ENCODE measurements around the gene USP51.
"Not testable (repeated sequence)": the region's sequence is repeated elsewhere in the genome, so short reads cannot be mapped to it uniquely, and the experiment has no call there.

Gene USP51

DNA sequence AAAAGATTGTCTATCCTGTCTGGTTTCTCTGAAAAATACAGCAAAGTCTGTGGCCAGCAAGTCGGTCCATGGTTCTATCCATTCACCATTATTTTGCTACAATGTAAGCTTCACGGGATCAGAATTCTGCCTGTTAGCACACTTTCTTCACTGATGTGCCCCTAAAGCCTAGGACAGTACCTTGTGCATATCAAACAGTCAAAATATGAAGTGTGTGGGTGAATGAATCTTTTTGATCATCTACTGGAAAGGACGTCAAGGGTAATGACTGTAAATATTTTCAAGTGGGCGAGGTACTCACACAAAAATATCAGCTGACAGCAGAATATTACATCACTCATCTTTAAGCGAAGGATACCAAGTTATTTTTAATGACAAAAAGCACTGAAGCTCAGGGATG, 24.5 kb downstream of the USP51 start:
- H3K4me2 ChIP-seq (ENCODE audit: insufficient read depth, low read length, poor library complexity, severe bottlenecking); H2BK12ac ChIP-seq (ENCODE audit: low read length); H2BK5ac ChIP-seq (ENCODE audit: low read length); H3K18ac ChIP-seq (ENCODE audit: low read length); H2AK5ac ChIP-seq (ENCODE audit: low read depth, low read length); H3K27me3 ChIP-seq (ENCODE audit: control insufficient read depth in 3 of 3, insufficient read depth in 3 of 3, low read depth in 1 of 3, low read length in 3 of 3); DNase-seq (ENCODE audit: low spot score); H3K4me1 ChIP-seq (ENCODE audit: control insufficient read depth in 2 of 2, insufficient read depth in 1 of 2, low read depth in 1 of 2, low read length in 2 of 2); H3K23ac ChIP-seq (ENCODE audit: low read depth, low read length, poor library complexity); H3K36me3 ChIP-seq (replicated peaks in 1 of 2; ENCODE audit: control insufficient read depth in 2 of 2, insufficient read depth in 2 of 2, low read length in 2 of 2); H2BK15ac ChIP-seq (ENCODE audit: low read length); H2BK120ac ChIP-seq (ENCODE audit: low read depth, low read length); H3K79me1 ChIP-seq (ENCODE audit: low read depth, low read length); H3K14ac ChIP-seq (ENCODE audit: low read length); H3K27ac ChIP-seq (replicated peaks; ENCODE audit: low read length); H3K4me3 ChIP-seq (ENCODE audit: low read length in 2 of 2); H3K9me3 ChIP-seq (replicated peaks in 1 of 2; ENCODE audit: control insufficient read depth in 2 of 2, insufficient read depth in 1 of 2, low read depth in 1 of 2, low read length in 2 of 2); H3K4ac ChIP-seq (ENCODE audit: low read length); H4K8ac ChIP-seq (ENCODE audit: low read depth, low read length); H2AFZ ChIP-seq (ENCODE audit: low read length); H3K9ac ChIP-seq (ENCODE audit: low read depth, low read length, poor library complexity); H4K91ac ChIP-seq (ENCODE audit: low read depth, low read length, poor library complexity): not testable (repeated sequence)
- WGBS, 2 donors (ENCODE audit: extremely low coverage in 2 of 2, insufficient read length in 2 of 2, insufficient replicate concordance in 1 of 2) = no CpG with 5 or more reads among the region's 5 CpGs

DNA sequence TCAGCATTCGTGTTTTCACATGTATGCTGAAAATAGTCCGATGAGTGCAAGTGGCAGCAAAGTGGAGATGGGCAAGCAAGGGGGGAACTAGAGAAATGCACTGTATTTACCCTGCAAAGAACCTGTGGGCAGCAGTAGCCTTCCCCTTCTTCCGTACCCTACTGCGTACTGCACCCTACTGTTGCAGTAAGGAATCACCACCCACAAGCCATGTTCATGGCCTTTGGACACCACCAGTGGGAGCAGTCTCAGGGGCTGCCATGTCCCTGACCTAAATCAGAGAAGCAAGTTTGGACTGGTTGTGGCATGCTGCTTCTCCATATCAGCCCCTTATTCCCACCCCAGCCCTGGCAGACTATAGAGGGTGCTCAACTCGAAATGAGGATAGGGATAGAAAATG, 25.6 kb downstream of the USP51 start:
- H2BK120ac ChIP-seq (ENCODE audit: low read depth, low read length); H3K9me3 ChIP-seq (replicated peaks in 1 of 2; ENCODE audit: control insufficient read depth in 2 of 2, insufficient read depth in 1 of 2, low read depth in 1 of 2, low read length in 2 of 2); H2BK5ac ChIP-seq (ENCODE audit: low read length); H3K14ac ChIP-seq (ENCODE audit: low read length); H3K79me1 ChIP-seq (ENCODE audit: low read depth, low read length); H3K27ac ChIP-seq (replicated peaks; ENCODE audit: low read length); H3K4me3 ChIP-seq (ENCODE audit: low read length in 2 of 2); H3K9ac ChIP-seq (ENCODE audit: low read depth, low read length, poor library complexity); H3K36me3 ChIP-seq (replicated peaks in 1 of 2; ENCODE audit: control insufficient read depth in 2 of 2, insufficient read depth in 2 of 2, low read length in 2 of 2); H3K4ac ChIP-seq (ENCODE audit: low read length); H3K4me2 ChIP-seq (ENCODE audit: insufficient read depth, low read length, poor library complexity, severe bottlenecking); H3K23ac ChIP-seq (ENCODE audit: low read depth, low read length, poor library complexity); H2BK12ac ChIP-seq (ENCODE audit: low read length); H4K91ac ChIP-seq (ENCODE audit: low read depth, low read length, poor library complexity); H2AK5ac ChIP-seq (ENCODE audit: low read depth, low read length); H3K4me1 ChIP-seq (ENCODE audit: control insufficient read depth in 2 of 2, insufficient read depth in 1 of 2, low read depth in 1 of 2, low read length in 2 of 2); DNase-seq (ENCODE audit: low spot score); H3K27me3 ChIP-seq (ENCODE audit: control insufficient read depth in 3 of 3, insufficient read depth in 3 of 3, low read depth in 1 of 3, low read length in 3 of 3); H3K18ac ChIP-seq (ENCODE audit: low read length); H2AFZ ChIP-seq (ENCODE audit: low read length); H2BK15ac ChIP-seq (ENCODE audit: low read length); H4K8ac ChIP-seq (ENCODE audit: low read depth, low read length): not testable (repeated sequence)
- WGBS, 2 donors (ENCODE audit: extremely low coverage in 2 of 2, insufficient read length in 2 of 2, insufficient replicate concordance in 1 of 2) = no CpG with 5 or more reads among the region's 5 CpGs

DNA sequence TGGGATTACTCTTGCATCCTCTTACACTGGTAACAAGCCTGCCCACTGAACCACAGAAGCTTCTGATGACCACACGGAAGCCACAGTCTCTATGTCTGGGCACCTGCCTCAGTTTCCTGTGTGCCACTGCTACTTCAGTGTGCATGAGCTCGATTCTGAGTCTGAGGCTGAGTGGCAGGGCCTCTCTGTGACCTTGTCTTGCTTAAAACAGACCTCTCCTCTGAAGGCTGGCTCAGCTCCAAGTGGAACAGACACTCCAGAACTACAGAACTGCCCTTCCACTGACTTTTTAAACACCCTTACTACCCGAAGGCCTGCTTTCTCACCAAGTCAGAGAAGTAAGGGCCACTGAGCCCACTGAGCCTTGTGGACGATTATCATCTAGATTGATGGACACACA, 29.7 kb downstream of the USP51 start:
- H3K79me1 ChIP-seq (ENCODE audit: low read depth, low read length); H3K27ac ChIP-seq (replicated peaks; ENCODE audit: low read length): not testable (repeated sequence)

DNA sequence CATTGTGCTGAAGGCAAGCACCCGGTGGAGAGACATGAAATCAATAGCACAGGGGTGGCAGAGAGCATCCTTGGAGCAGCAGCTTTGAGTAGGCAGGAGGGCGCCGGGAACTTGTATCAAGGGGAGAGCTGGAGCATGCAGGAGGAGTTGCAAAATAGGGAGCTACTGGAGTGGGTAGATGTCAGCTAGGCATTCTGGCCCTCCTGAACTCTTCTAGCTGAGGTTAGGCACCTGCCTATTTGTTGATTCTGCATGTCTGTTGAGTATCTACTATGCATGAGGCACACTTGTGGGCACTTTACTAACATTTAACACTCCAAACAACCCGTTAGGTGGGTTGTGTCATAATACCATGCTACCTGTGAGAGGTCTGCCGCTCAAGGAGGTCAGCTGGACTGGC, 30.2 kb downstream of the USP51 start:
- not testable (repeated sequence) for H2AK5ac ChIP-seq (ENCODE audit: low read depth, low read length); H3K27me3 ChIP-seq (ENCODE audit: control insufficient read depth in 3 of 3, insufficient read depth in 3 of 3, low read depth in 1 of 3, low read length in 3 of 3); H2BK5ac ChIP-seq (ENCODE audit: low read length); H2BK120ac ChIP-seq (ENCODE audit: low read depth, low read length); H3K4me1 ChIP-seq (ENCODE audit: control insufficient read depth in 2 of 2, insufficient read depth in 1 of 2, low read depth in 1 of 2, low read length in 2 of 2); H4K91ac ChIP-seq (ENCODE audit: low read depth, low read length, poor library complexity); DNase-seq (ENCODE audit: low spot score); H3K36me3 ChIP-seq (replicated peaks in 1 of 2; ENCODE audit: control insufficient read depth in 2 of 2, insufficient read depth in 2 of 2, low read length in 2 of 2); H3K4me3 ChIP-seq (ENCODE audit: low read length in 2 of 2); H4K8ac ChIP-seq (ENCODE audit: low read depth, low read length); H3K27ac ChIP-seq (replicated peaks; ENCODE audit: low read length); H3K4me2 ChIP-seq (ENCODE audit: insufficient read depth, low read length, poor library complexity, severe bottlenecking); H2BK15ac ChIP-seq (ENCODE audit: low read length); H3K79me1 ChIP-seq (ENCODE audit: low read depth, low read length); H3K14ac ChIP-seq (ENCODE audit: low read length); H3K9me3 ChIP-seq (replicated peaks in 1 of 2; ENCODE audit: control insufficient read depth in 2 of 2, insufficient read depth in 1 of 2, low read depth in 1 of 2, low read length in 2 of 2); H3K18ac ChIP-seq (ENCODE audit: low read length); H3K23ac ChIP-seq (ENCODE audit: low read depth, low read length, poor library complexity); H3K9ac ChIP-seq (ENCODE audit: low read depth, low read length, poor library complexity); H2BK12ac ChIP-seq (ENCODE audit: low read length); H2AFZ ChIP-seq (ENCODE audit: low read length); H3K4ac ChIP-seq (ENCODE audit: low read length)
- WGBS, 2 donors (ENCODE audit: extremely low coverage in 2 of 2, insufficient read length in 2 of 2, insufficient replicate concordance in 1 of 2) = no CpG with 5 or more reads among the region's 5 CpGs

More for the DNA sequence above, 29.7 kb downstream of the USP51 start:
- H4K91ac ChIP-seq (ENCODE audit: low read depth, low read length, poor library complexity); H3K36me3 ChIP-seq (replicated peaks in 1 of 2; ENCODE audit: control insufficient read depth in 2 of 2, insufficient read depth in 2 of 2, low read length in 2 of 2); H3K23ac ChIP-seq (ENCODE audit: low read depth, low read length, poor library complexity); H2BK12ac ChIP-seq (ENCODE audit: low read length); H4K8ac ChIP-seq (ENCODE audit: low read depth, low read length); H2AK5ac ChIP-seq (ENCODE audit: low read depth, low read length); H3K14ac ChIP-seq (ENCODE audit: low read length); H3K4ac ChIP-seq (ENCODE audit: low read length); H3K9me3 ChIP-seq (replicated peaks in 1 of 2; ENCODE audit: control insufficient read depth in 2 of 2, insufficient read depth in 1 of 2, low read depth in 1 of 2, low read length in 2 of 2); H2BK15ac ChIP-seq (ENCODE audit: low read length); H3K4me1 ChIP-seq (ENCODE audit: control insufficient read depth in 2 of 2, insufficient read depth in 1 of 2, low read depth in 1 of 2, low read length in 2 of 2); H3K4me2 ChIP-seq (ENCODE audit: insufficient read depth, low read length, poor library complexity, severe bottlenecking); H3K4me3 ChIP-seq (ENCODE audit: low read length in 2 of 2); H3K9ac ChIP-seq (ENCODE audit: low read depth, low read length, poor library complexity); DNase-seq (ENCODE audit: low spot score); H3K27me3 ChIP-seq (ENCODE audit: control insufficient read depth in 3 of 3, insufficient read depth in 3 of 3, low read depth in 1 of 3, low read length in 3 of 3); H2BK120ac ChIP-seq (ENCODE audit: low read depth, low read length); H3K18ac ChIP-seq (ENCODE audit: low read length); H2BK5ac ChIP-seq (ENCODE audit: low read length); H2AFZ ChIP-seq (ENCODE audit: low read length): not testable (repeated sequence)
- WGBS, 2 donors (ENCODE audit: extremely low coverage in 2 of 2, insufficient read length in 2 of 2, insufficient replicate concordance in 1 of 2) = no CpG with 5 or more reads among the region's 4 CpGs
